GM19395 (cell line): ENCODE data around the gene CERS5.

ENCODE experiments used
- ATAC-seq: cut with Tn5 transposase; IDR thresholded peaks from one replicate; pipeline ENCODE4 v1.9.1; 2021; ENCODE audit warnings: mild to moderate bottlenecking, moderate library complexity; ENCODE audit not compliant: unreplicated experiment

Gene CERS5

GRCh38 chr12:50082644-50083043 lies 84.5 kb downstream of the CERS5 start:
- ATAC-seq = no peak

- no peak for ATAC-seq
These were observed 85.9 kb downstream of the CERS5 start for GRCh38 chr12:50081096-50081808.

- no peak for ATAC-seq
These were observed 87.4 kb downstream of the CERS5 start for GRCh38 chr12:50079771-50080170.
